Stimulated activated CD8-positive, alpha-beta memory T cell treated with anti-CD3 and anti-CD28 coated beads, Interleukin-4, amount 100 ng/mL, for 1 hour (primary cell): ENCODE results near the gene FSTL4.

ENCODE experiments used
- DNase-seq, 2 donors: peaks; one replicate each; pipeline ENCODE4 v3.0.0-alpha.2; 2020; ENCODE audit warnings: low read depth in 2 of 2, low spot score in 1 of 2

Gene FSTL4

DNA sequence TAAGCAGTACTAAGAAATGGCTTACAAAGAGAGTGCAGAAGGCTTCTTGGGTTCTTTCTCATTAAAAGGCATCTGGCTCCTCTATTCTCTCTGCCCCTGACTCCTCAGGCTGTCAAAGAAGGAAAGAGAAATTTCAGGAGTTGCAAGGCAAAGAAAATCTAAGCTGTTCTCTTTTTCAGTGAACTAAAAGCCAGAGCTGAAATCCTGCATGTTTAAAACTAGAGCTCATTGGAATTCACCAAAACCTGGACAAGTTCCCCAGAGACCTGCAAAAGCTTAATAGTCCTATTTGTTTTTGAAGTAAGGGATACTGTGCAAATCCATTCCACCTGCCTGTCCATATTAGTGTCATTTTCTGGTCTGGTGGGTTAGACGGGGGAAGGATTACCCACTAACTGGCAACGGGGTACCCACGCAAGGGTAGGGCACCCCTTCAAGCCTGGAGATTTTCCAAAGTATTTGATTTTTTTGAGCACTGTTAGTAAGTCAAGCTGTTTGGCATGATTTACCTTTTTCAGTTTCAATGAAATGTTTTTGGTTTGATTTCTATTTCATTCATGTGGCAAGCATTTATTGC is 179.3 kb downstream of the FSTL4 start:
- DNase-seq: no peak

DNA sequence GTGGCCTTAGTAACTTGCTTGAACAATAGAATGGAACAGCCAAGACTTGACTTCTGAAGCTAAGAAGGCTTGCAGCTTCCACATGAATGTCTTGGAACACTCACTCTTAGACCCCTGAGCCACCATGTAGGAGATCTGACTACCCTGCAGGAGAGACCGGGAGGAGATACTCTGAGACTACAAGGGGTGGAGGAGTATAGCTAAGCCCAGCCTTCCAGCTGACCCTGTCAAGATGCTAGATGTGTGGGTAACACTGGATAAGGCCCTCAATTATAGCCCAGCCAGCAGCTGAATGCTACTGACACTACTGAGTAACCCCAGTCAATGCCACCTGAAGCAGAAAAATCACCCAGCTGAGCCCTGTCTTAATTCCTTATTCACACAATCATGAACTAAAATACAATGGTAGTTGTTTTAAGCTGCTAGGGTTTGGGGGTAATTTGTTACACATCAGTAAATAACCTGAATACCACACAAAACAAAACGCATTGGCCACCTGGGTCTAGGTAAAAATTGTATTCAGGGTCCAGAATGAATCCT is 180.9 kb downstream of the FSTL4 start:
- DNase-seq: no peak

DNA sequence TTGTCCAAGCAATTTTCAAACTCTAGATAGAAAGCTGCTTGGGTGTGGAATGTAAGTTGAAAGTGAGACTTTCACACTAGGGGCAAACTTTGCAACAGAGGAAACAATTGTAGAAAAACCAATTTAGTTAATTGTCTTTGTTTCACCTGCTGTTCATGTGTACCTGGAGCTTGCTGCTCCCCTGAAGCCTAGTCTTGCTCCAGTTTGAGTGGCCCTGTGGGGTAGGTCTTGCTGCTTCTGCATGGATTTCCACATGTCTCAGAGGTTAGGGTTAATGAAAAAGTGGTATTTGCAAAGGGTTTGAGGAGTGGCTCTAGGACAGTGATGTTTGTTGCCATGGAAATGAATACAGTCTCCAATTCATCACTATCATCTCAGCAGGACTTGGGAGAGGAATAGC is 182.2 kb downstream of the FSTL4 start:
- no peak for DNase-seq

DNA sequence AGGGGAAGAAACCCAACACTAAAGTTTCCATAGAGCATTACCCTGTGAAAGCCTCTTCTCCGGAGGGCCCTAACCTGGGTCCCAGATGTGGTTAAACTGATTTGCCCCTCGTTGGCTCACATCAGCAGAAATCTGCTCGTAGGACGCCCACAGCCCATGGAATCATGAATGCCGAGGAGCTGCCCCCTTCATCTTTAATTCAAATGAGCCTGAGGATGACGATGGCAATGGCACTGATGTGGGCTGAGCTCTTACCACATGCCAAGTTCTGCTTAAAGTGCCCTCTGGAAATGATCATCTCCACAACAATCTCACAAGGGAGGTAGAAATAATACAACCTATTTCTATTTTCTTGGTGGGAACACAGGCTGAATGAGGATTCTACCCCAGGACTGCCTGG is 183.3 kb downstream of the FSTL4 start:
- DNase-seq: no peak

DNA sequence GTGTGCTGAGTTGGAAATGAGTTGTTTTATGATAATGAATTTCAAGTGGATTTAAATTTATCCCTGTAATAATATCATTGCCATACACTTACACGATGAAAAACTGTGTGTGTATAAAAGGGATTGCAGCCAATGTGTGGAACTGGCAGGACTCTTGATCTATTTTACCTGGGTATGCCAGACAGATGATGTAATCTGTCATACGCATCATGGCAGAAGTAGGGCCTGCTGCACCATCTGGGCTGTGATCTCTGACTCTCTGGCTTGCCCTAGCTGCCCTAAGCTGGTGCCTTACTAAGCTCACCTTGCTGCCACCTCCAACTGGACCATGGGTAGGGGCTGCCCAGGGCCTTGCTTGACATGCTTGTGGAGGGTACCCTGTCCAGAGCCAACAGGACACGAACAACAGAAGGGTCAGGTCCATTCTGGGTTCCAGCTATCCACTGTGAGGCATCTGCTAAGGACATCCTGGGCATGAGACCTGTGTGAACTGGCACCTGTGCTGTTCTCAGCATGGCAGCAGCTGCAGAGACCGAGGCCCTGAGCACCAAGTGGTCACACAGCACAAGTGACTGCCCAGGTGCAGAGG is 184.2 kb downstream of the FSTL4 start:
- no peak for DNase-seq

DNA sequence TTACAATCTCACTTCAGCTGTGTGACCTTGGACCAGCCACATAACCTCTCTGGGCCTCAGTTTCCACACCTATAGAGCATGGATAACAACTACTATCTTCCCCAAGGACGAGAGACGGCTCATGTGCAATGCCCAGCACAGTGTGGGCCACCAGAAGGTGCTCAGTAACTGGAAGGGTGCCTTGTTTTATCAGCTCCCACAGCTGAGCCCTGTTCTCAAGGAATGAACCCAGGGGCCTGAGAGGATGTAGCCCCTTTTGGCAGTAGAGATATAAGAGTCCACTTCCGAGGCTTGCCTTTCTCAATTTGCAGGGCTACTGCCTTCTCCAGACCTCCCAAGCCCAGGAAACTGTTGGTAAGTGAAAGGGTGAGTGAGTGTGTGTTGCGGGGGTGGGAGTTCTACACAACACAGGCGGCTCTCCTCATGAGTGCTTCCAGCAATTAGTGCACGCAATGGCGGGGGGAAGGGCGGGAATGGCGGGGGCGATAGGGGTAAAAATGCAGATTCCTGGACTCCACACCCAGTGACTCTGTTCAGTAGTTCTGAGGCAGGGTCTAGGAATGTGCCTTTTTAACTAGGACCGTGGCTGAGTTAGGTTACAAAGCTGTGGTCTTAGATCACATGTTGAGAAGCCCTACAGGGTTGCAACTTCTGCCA is 185.1 kb downstream of the FSTL4 start:
- DNase-seq: no peak

DNA sequence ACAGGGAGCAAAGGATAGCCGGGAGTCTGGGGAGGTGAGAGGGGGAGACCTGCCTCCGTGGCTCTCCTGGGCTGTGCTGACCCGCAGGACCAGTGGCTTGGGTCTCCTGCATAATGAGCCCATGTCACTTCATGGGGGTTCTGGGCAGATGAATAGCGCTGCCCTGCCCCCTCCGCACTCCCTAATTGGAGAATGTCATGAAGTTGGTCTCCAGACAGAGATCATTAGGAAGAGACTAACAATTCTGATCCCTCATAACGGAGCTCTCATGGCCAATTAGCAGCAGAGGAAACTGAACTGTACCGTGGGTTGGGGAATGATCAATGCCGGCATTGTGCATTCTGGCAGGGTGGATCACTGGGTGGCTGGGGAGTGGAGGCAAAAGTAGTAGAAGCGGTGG is 186.1 kb downstream of the FSTL4 start:
- DNase-seq: no peak

DNA sequence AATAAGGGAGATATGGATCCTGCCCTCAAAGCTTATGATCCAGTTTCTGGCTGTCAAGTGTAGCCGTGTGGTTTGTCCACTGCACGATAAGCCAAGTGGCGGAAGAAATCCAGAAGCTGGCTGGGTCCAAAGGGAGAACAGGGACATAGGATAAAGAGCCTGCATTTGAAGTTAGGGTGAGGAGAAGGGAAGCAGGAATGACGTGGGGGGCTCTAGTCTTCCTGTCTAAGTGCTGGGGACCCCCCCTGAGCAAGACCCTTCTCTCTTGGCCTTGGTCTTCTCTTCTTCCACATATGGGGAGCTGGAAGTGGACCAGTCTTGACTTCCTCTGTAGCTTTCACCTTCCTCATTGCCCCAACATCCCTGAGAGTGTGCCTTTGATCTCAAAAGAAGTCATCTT is 186.6 kb downstream of the FSTL4 start:
- no peak for DNase-seq

DNA sequence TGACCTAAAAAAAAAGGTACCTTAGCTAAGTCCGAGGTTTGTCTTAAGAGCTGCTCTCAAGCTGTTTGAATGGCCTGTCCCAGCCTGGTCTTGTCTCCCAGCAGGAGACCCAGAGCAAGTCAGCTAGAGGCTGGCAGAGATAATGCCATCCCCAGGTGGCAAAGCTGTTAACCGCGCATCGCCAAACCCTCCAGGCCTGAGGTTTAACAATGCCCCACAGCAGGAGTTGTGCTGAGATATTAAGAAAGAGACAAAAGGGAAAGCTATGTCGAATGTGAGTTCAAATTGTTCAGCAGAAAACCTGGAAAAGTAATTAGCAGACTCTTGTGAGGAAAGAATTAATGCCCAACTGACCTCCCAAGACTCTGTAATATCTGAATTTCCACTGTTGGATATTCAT is 187.1 kb downstream of the FSTL4 start:
- DNase-seq: no peak

DNA sequence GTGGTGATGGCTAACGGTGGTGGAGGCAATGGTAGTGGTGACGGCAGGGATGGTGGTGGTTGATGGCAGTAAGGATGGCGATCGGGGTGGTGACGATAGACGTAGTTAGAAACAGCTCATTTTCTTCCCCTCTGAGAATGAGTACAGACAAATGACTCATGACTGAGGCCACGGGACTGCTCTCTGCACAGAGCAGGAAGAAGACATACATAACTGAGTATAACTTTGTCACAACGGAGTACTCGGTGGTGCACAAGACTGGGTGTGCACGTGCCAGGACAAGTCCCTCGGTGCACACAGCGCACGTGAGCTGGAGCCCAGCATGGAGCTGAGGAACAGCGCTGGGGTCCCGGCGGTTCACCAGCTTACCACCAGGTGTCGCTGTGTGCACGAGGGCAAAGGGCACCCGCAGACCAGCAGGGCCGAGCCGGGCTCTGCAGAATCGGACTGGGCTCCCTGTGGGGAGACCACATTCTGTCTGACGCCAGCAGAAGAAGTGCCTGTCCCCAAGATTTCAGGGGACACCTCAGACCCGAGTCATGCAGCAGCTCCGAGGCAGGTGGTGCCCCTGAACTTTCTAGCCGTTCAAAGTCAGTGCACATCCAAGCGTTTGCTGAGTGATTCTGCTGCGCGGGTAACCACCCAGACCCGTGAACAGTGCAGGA is 188.6 kb downstream of the FSTL4 start:
- peak; percentile 32 to 53 for DNase-seq

DNA sequence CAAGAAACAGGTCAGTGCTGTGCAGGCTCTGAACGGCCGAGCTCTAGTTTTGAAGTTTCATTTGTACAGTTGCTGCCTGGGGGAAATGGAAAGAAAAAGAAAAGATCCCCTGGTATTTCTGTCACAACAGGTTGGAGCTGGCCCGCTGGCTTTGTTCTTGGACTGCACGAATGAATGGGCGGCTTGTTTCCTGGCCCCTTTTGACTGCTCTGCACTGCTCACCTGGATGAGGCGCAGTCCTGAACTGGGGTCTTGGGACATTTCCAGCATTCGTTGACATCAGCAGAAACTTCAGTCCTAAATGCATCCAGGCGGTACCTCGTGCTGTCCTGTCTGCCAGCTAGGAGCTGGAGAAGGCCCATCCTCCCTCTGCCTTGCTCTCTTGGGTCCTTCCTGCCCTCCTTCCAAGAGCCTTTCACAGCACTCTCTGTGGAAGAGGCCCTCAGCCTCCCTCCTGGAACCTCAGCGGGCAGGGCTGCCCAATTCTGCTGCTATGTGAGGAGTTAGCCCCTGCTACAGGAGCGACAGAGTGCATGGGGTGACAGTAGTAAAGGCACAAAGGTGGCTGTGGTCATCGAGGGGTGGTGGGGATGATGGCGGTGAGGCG is 189.2 kb downstream of the FSTL4 start:
- DNase-seq: no peak

DNA sequence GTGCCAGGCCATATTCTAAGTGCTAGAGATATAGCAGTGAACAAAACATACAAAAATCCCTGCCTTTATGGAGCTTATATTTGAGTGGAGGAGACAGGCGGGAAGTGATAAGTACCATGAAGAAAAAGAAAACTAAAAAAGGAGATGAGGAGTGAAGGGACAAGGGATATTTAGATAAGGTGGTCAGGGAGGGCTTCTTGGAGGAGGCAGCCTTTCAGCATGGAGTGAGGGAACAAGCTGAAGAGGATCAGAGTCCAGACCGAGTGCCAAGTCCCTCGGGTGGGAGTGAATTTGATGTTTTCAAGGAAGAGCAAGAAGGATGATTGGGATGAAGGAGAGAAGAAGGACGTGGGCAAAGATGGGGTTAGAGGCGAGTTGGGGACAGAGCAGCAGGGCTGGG is 190.5 kb downstream of the FSTL4 start:
- no peak for DNase-seq

DNA sequence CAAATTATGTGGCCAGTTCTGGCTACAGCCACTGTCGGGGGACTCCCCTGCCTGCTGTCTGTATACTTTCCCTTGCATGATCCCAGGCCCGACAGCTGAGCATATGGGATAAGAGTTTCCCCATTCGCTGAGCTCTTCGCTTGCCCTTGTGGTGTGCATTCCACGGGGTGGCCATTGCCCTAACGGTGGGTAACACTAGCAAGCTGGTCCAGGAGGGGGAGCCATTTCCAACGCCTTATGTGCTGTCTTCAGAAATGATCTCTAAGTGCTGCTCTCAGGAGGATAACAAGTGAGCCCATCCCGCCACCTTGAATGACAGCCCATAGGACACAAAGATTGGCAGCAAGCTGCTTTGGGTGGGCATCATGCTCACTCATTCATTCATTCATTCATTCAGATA is 190.9 kb downstream of the FSTL4 start:
- DNase-seq: no peak

DNA sequence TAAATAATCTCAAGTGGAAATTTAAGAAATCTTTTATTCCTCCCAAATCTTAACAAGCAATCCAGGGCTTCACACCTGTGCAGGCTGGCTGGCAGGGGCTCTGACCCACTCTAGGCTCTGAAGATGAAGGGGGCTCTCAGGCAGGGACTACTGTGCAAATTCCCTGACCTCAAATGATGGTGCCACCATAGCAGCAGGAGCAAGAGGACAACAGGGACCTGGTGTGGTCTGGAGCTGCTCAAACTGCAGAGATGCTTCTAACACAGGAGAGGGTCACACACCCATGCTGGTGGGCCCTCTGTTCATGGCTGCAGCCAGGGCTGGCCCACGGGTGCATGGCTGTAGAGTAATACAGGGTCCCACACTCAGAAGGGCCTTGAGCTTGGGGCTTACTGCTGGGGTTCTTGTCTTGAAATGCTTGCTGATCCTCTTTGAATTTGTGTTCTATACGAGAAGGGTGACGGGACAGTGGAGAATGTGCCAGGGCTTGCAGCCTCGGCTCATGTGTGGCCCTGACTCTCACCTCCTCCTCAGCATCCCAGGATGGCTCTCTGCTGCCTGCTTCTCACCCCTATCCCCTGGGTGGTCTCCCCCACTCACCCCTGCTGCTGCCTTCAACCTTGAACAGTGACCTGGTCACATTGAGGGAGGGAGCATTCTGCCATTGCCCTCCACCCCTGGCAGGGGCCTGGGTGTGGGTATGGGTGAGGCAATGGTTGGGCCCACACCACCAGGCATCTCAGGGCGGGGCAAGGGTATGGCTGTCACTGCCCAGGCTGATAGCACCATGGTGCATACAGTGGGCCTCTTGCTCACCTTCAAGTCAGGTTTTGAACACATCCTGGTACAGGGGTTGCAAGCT is 191.7 kb downstream of the FSTL4 start:
- no peak for DNase-seq

DNA sequence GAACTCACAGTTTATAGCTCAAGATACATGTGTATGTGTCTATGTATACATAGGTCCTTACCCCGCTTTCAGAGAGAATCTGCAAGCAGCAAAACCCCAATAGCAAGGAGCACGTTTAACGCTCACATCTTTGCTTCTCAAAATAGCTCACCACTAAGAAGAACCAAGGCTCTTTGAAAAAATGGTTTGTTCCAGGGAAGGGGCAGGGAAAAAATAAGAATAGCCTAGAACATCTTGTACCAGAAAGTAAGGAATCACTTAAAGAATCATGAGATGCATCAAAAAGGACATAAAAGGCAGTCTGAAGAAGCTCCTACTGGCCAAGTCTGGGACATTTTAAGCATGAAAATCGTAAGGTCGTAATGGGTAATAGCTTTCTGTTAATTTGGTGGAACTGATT is 196.4 kb downstream of the FSTL4 start:
- no peak for DNase-seq

DNA sequence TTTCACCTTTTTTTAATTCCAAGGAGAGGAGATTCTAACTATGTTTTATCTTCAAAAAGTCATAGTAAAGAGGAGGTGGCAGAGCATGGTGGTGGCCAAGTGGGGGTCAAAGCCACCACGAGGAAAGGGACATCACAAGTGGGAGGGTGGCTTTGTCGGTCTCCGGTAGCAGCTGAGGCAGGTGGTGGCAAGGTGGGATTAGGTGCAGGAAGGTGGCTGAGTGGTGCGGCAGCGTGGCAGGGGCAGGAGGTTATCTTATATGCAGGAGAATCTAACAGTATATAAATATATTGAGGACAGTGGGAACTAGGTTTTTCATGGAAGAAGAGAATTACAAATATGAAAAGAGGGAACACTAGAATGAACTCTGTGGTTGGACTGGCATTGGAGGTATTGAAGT is 196.8 kb downstream of the FSTL4 start:
- no peak for DNase-seq

DNA sequence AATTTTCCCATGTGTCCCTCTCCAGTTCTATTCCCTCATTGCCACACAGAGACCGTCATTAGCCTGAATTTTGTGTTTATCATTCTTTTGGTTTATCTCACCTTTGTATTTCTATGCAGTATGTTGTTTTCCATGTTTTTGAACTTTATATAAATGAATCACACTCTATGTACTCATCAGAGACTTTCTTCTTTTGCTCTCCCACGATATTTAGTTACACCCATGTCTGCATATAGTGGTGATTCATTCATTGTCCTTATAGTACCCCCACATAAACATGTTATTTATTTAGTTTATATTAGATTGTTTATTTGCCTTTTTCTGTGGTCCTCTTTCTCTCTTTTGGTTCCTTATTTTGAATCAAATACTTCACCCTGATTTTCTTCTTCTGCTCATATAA is 199.7 kb downstream of the FSTL4 start:
- no peak for DNase-seq

DNA sequence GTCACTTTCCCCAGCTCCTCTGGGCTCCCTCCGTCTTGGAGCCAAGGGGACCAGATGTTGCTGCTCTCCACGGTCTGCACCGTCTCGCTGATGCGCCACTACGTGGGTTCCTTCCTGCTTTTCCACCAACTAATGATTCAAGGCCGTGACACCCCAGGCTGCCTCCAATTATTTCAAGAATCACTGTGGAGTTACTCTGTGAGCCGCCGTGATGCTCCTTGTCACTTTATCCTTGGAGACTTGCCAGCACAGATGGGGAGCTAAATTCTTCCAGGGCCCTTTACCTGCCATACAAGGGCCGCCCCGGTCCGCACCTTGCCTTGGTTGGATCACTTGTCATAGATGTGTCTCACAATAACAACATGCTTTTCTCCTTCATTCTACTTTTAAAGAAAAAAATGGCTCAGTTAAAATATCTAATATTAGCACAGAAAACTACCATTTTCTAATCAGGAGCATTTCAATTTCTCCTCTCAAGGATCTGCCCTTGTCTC is 202.0 kb downstream of the FSTL4 start:
- DNase-seq: no peak

DNA sequence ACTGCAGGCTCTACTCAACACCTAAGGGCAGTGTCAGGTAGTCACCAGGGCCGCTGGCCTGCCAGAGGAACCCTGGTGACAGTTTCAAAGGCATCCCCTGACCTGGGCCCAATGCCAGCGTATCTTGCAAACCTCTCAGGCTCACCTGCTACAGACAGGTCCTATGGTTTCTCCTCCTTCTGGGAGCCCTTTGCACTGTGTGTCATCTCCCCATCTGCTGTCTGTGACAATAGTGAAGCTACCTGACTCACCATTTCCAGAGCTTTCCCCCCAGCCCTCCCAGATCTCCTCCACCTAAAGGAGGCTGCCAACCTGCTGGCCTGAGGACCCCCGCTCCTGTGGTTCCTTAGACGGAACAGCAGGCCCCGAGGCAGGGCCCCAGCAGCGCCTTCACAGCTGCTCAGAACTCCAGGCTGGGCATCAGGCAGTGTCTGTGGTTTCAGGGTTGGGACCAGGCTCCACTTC is 203.1 kb downstream of the FSTL4 start:
- DNase-seq: no peak

DNA sequence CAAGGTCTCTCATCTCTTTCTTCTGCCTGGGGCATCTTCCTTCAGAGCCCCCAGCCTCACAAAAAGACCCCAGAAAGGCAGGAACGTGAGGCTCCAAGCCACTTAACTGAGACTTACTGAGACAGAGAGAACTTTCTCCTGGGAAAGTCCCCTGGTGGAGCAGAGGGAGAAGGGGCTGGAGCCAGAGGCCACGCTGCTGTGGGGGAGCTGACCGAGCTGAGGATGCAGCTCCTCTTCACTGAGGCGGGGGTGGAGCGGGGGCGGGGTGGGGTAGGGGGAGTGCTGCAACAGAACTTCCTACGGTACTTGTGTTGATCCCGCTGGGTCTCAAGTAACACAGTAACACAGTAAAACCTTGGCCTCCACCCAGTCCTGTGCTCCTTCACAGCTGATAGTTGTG is 204.0 kb downstream of the FSTL4 start:
- no peak for DNase-seq
